ENCODE results near the gene ZNF850.

- TF ChIP-seq, protein P1, sequence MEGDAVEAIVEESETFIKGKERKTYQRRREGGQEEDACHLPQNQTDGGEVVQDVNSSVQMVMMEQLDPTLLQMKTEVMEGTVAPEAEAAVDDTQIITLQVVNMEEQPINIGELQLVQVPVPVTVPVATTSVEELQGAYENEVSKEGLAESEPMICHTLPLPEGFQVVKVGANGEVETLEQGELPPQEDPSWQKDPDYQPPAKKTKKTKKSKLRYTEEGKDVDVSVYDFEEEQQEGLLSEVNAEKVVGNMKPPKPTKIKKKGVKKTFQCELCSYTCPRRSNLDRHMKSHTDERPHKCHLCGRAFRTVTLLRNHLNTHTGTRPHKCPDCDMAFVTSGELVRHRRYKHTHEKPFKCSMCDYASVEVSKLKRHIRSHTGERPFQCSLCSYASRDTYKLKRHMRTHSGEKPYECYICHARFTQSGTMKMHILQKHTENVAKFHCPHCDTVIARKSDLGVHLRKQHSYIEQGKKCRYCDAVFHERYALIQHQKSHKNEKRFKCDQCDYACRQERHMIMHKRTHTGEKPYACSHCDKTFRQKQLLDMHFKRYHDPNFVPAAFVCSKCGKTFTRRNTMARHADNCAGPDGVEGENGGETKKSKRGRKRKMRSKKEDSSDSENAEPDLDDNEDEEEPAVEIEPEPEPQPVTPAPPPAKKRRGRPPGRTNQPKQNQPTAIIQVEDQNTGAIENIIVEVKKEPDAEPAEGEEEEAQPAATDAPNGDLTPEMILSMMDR (conservative IDR thresholded peaks at IDR 0.05) = no peak
- no peak for TF ChIP-seq ZFX (IDR thresholded peaks at IDR 0.05)
Observed at GRCh38 chr19:36819130-36819630, 46.6 kb upstream of the ZNF850 start.
